PFSK-1 (cell line): ENCODE results near the gene CTNS.

ENCODE experiments used
- POLR2AphosphoS5 ChIP-seq: IDR thresholded peaks from 2 replicates; pipeline ENCODE4 v1.6.1; 2012; ENCODE audit warnings: low read depth, mild to moderate bottlenecking, control low read depth, low read length, moderate library complexity
- SIN3A ChIP-seq: IDR thresholded peaks from 2 replicates; pipeline ENCODE4 v1.6.1; 2012; ENCODE audit warnings: mild to moderate bottlenecking, low read length, moderate library complexity, borderline replicate concordance; ENCODE audit not compliant: insufficient read depth
- TF ChIP-seq, protein P1 (sequence below), 2 experiments: IDR thresholded peaks; 2 replicates each; pipeline versions ENCODE4 v1.6.1 to v1.8.0; 2011 to 2012; ENCODE audit warnings: low read depth in 2 of 2, low read length in 2 of 2, control low read depth in 1 of 2, inconsistent platforms in 1 of 2, mild to moderate bottlenecking in 1 of 2, moderate library complexity in 1 of 2; ENCODE audit not compliant: insufficient read depth in 1 of 2

DNA sequence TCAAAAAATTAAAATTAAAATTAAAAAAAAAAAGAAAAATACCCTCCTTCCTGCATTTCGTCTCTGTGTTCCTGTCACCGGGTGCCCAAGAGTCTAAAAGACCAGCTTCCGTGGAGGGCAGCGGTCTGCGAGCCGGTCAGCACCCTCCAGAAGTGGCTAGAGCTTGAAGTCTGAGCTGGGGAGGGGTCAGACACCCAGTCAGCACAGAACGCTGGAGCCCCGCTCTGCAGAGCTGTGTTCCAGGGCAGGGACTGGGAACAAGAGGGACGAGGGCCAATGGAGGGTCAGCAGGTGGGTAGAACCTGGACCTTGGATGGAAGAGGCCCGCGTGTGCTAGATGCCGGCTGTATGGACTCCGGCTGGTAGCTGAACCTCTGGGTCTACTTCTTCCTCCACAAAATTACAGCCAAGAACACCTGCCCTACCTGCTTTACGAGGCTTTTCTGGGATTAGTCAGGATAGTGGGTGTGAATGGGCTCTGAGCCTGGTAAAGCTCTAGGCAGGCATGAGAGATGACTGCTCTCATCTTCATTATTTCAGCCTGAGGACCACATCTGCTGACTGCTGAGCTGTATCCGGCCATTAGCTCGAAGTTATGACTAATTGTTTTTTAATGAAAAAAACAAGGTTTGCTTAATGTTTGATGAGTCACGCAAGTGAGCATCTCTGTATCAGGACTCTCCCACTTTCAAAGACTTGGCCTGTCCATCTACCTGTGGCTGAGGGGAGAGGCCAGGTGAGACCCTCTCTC, 33.3 kb upstream of the CTNS start:
- TF ChIP-seq, protein P1, sequence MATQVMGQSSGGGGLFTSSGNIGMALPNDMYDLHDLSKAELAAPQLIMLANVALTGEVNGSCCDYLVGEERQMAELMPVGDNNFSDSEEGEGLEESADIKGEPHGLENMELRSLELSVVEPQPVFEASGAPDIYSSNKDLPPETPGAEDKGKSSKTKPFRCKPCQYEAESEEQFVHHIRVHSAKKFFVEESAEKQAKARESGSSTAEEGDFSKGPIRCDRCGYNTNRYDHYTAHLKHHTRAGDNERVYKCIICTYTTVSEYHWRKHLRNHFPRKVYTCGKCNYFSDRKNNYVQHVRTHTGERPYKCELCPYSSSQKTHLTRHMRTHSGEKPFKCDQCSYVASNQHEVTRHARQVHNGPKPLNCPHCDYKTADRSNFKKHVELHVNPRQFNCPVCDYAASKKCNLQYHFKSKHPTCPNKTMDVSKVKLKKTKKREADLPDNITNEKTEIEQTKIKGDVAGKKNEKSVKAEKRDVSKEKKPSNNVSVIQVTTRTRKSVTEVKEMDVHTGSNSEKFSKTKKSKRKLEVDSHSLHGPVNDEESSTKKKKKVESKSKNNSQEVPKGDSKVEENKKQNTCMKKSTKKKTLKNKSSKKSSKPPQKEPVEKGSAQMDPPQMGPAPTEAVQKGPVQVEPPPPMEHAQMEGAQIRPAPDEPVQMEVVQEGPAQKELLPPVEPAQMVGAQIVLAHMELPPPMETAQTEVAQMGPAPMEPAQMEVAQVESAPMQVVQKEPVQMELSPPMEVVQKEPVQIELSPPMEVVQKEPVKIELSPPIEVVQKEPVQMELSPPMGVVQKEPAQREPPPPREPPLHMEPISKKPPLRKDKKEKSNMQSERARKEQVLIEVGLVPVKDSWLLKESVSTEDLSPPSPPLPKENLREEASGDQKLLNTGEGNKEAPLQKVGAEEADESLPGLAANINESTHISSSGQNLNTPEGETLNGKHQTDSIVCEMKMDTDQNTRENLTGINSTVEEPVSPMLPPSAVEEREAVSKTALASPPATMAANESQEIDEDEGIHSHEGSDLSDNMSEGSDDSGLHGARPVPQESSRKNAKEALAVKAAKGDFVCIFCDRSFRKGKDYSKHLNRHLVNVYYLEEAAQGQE (IDR thresholded peaks at IDR 0.05; ENCODE audit: insufficient read depth in 1 of 2, low read depth in 2 of 2, low read length in 2 of 2), result no peak
- no peak for TF ChIP-seq SIN3A
- TF ChIP-seq POLR2AphosphoS5, result no peak
